Nephron (organoid): ENCODE data around the gene LAMB3.

Experiments used
- H3K27ac Mint-ChIP-seq, 3 experiments: 2 replicates each; pipeline ENCODE4 v1.8.0; 2020; ENCODE audit warnings: mixed read lengths in 3 of 3, mild to moderate bottlenecking in 2 of 3, moderate library complexity in 1 of 3
- H3K27me3 Mint-ChIP-seq: 2 replicates; pipeline ENCODE4 v1.8.0; 2021; ENCODE audit warnings: low read depth, mild to moderate bottlenecking, moderate library complexity, mixed read lengths
- H3K36me3 Mint-ChIP-seq: 2 replicates; pipeline ENCODE4 v1.8.0; 2020; ENCODE audit warnings: low read depth, mixed read lengths
- H3K4me1 Mint-ChIP-seq: 2 replicates; pipeline ENCODE4 v1.8.0; 2020; ENCODE audit warnings: mixed read lengths
- H3K4me3 Mint-ChIP-seq, 3 experiments: 2 replicates each; pipeline ENCODE4 v1.8.0; 2020; ENCODE audit warnings: mild to moderate bottlenecking in 3 of 3, mixed read lengths in 3 of 3, moderate library complexity in 2 of 3
- H3K9me3 Mint-ChIP-seq: 2 replicates; pipeline ENCODE4 v1.8.0; 2020; ENCODE audit warnings: mixed read lengths
- TF ChIP-seq, protein P1 (sequence below), 3 experiments: fragments of 200-600 bp; sonication (generic); IDR thresholded peaks; one replicate each; pipeline ENCODE4 v1.5.0; 2021; ENCODE audit warnings: antibody characterized with exemption in 3 of 3; ENCODE audit not compliant: unreplicated experiment in 3 of 3

The LAMB3 gene

DNA sequence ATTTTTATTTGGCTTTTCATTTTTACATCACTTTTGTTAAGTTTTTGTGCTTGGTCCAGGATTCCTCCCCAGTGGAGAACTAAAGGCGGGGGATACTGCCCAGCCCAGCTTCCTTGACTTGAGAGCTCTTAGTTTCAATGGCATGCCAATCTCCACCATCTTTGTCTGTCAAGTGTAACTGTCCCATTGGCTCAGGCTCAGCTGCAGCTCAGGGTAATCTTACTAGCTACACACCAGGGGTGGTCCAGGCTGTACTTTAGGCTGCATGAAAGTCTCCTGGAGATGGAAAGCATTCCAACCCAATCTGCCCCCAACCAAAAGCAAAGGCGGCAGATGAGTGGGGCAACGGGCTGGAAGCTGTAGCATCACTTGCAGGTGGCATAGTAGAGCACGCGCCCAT, 37.3 kb downstream of the LAMB3 start:
- peaks cover 10% of the 10 kb centered on the region for H3K4me1 Mint-ChIP-seq
- H3K36me3 Mint-ChIP-seq, result no peaks in the 10 kb centered on the region
- H3K27me3 Mint-ChIP-seq, result peaks cover 9% of the 10 kb centered on the region
- no peaks in the 10 kb centered on the region for H3K9me3 Mint-ChIP-seq
- no peak overlapping the region for H3K4me3 Mint-ChIP-seq
- no peak overlapping the region for H3K27ac Mint-ChIP-seq
- TF ChIP-seq, protein P1, sequence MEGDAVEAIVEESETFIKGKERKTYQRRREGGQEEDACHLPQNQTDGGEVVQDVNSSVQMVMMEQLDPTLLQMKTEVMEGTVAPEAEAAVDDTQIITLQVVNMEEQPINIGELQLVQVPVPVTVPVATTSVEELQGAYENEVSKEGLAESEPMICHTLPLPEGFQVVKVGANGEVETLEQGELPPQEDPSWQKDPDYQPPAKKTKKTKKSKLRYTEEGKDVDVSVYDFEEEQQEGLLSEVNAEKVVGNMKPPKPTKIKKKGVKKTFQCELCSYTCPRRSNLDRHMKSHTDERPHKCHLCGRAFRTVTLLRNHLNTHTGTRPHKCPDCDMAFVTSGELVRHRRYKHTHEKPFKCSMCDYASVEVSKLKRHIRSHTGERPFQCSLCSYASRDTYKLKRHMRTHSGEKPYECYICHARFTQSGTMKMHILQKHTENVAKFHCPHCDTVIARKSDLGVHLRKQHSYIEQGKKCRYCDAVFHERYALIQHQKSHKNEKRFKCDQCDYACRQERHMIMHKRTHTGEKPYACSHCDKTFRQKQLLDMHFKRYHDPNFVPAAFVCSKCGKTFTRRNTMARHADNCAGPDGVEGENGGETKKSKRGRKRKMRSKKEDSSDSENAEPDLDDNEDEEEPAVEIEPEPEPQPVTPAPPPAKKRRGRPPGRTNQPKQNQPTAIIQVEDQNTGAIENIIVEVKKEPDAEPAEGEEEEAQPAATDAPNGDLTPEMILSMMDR (IDR thresholded peaks at IDR 0.05; ENCODE audit: unreplicated experiment in 3 of 3), result no peak

DNA sequence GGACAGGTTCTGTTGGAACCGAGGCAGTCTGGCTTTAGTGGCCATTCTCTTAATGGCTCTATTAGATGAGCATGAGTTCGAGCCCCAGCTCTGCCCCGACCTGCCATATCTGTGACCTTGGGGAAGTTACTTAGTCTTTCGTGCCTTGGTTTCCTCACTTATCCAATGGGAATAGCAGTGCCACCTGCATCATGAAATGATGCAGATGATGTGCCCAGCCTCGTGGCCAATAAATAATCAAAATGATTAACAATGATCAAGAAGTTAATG, 38.1 kb downstream of the LAMB3 start:
- Mint-ChIP-seq H3K4me1 (peaks cover 6% of the 10 kb centered on the region), H3K36me3 (no peaks in the 10 kb centered on the region), H3K9me3 (no peaks in the 10 kb centered on the region), H3K4me3 (no peak overlapping the region), H3K27ac (no peak overlapping the region), H3K27me3 (peaks cover 9% of the 10 kb centered on the region)
- TF ChIP-seq, protein P1 (IDR thresholded peaks at IDR 0.05; ENCODE audit: unreplicated experiment in 3 of 3), result no peak

DNA sequence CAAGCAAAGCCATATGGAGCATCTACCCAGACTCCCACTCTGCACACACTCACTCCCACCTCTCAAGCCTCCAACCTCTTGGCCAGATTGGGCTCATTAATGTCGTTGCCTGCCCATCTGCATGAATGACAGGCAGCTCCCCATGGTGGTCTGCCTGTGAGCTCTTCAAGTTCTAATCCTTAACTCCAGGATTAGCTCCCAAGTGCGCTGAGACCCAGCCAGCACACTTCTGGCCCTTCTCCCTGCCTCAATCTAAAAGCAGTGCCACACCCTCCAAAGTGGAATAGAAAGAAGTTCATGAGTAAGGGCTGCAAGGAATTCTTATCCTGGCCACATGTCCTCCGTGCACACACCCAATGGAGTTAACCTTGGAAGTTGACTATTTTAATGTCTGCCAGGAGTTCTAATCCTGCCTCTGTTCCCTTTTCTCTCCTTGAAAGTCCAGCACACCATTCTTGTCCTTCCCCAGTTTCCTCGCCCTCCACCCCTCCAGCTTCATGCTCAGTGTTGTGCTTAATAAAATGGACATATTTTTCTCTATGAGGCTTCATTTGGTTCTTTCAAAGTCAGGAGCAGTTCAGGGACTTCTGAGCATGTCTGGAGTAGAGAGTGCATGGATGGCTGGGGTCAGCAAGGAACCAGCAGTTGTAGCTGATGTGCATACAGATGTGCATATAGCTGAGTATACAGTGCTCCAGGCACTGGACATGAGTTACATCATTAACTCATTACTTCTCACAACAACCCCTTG, 38.6 kb downstream of the LAMB3 start:
- no peaks in the 10 kb centered on the region for H3K9me3 Mint-ChIP-seq
- H3K4me1 Mint-ChIP-seq, result peaks cover 1% of the 10 kb centered on the region
- H3K36me3 Mint-ChIP-seq, result no peaks in the 10 kb centered on the region
- no peak overlapping the region for H3K27ac Mint-ChIP-seq
- no peak overlapping the region for H3K4me3 Mint-ChIP-seq
- H3K27me3 Mint-ChIP-seq, result peaks cover 9% of the 10 kb centered on the region
- TF ChIP-seq, protein P1 (IDR thresholded peaks at IDR 0.05; ENCODE audit: unreplicated experiment in 3 of 3), result no peak

DNA sequence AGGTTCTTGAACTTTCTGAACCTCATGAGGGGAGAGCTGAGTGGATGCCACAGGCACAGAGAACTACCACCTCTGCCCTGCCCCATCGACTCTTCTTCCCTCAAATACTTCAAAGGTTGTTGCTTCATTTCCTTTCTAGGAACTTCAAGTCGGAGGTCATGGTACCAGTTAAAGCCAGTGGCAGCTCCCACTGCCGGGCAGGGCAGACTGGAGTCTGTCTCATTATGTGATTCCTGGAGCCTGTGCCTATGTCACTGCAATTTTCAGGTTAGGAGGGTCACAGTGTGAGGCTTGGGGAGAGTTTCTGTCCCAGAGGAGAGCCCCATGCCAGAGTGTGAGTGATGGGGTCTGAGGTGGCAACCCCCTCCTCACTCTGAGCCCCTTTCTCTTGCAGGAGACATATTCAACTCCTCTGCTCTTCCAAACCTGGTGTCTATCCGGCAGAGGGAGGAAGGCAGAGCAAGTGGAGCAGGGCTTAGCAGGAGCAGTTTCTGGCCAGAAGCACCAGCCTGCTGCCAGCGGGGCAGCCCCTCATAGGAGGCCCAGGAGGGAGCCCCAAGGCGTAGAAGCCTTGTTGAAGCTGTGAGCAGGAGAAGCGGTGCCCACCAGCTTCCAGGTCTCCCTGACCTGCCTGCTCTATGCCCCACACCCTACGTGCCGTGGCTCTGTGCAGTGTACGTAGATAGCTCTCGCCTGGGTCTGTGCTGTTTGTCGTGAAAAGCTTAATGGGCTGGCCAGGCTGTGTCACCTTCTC, 39.4 kb downstream of the LAMB3 start:
- Mint-ChIP-seq H3K4me3 (no peak overlapping the region), H3K27me3 (peaks cover 9% of the 10 kb centered on the region), H3K36me3 (no peaks in the 10 kb centered on the region), H3K4me1 (no peaks in the 10 kb centered on the region), H3K9me3 (no peaks in the 10 kb centered on the region), H3K27ac (no peak overlapping the region)
- TF ChIP-seq, protein P1 (IDR thresholded peaks at IDR 0.05; ENCODE audit: unreplicated experiment in 3 of 3), result no peak

DNA sequence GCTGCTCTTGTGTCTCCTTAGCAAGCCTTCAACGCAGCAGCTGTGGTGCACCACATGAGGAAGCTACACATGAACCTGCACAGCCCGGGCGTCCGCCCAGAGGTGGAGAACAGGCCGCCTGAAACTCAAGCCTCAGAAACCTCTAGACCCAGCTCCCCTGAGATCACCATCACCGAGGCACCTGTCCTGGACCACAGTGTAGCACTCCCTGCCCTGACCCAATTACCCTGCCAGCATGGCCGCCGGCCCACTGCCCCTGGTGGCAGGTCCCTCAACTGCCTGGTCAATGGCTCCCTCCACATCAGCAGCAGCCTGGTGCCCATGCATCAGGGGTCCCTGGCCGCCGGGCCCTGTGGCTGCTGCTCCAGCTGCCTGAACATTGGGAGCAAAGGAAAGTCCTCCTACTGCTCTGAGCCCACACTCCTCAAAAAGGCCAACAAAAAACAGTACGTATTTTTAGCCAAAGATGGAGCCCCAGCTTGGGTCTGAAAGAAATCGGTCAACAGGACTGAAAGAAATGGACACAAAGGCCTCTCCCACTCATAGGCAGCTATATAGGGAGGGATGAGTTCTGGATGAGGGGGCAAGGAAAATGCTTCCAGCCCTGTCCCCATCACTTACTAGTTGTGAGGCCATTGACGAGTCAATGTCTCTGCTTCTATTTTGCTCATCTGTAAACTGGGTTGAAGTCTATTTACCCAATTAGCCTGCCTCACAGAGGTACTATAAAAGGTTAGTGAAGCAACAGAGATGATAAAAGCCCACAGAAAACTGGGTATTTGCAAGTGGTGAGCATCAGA, 40.3 kb downstream of the LAMB3 start:
- H3K4me1 Mint-ChIP-seq, result no peaks in the 10 kb centered on the region
- no peaks in the 10 kb centered on the region for H3K9me3 Mint-ChIP-seq
- H3K27ac Mint-ChIP-seq, result no peak overlapping the region
- H3K36me3 Mint-ChIP-seq, result no peaks in the 10 kb centered on the region
- H3K4me3 Mint-ChIP-seq, result no peak overlapping the region
- H3K27me3 Mint-ChIP-seq, result peaks cover 9% of the 10 kb centered on the region
- TF ChIP-seq, protein P1 (IDR thresholded peaks at IDR 0.05; ENCODE audit: unreplicated experiment in 3 of 3), result no peak
